ENCODE results near the gene PLA2G6. TPM values are rescaled to one million over a fixed set of nuclear protein-coding genes. Genes with fewer than 3 reads are reported as not detected.

Gene PLA2G6
- total RNA-seq, 4 donors from 2014 or later = 46.0 to 88.4 (median 64.8) TPM

- H3K4me3 ChIP-seq (ENCODE audit: low read depth, poor library complexity, severe bottlenecking) = no peak overlapping the region
- DNase-seq (ENCODE audit: low spot score in 2 of 2) = no peak
- intact Hi-C loops (cut with DNase I; ENCODE audit: low total_unique reads) = no loop called here
- no peak for TF ChIP-seq POLR2A (IDR thresholded peaks at IDR 0.05)
- no peak for TF ChIP-seq CTCF (IDR thresholded peaks at IDR 0.05)
- WGBS, 2 donors = 94 to 96% methylated on average over 24 of the region's 25 CpGs
Measured at GRCh38 chr22:38072322-38073149, 109.1 kb downstream of the PLA2G6 start.

GRCh38 chr22:38071421-38072321 lies 110.0 kb downstream of the PLA2G6 start:
- 87 to 90% methylated on average over 12 to 18 of the region's 22 CpGs for WGBS, 2 donors

GRCh38 chr22:38070250-38070921 lies 111.2 kb downstream of the PLA2G6 start:
- intact Hi-C loops (cut with DNase I; ENCODE audit: low total_unique reads) = no loop called here
- no peak for TF ChIP-seq CTCF (IDR thresholded peaks at IDR 0.05)
- no peak for TF ChIP-seq POLR2A (IDR thresholded peaks at IDR 0.05)
- no peak overlapping the region for H3K4me3 ChIP-seq (ENCODE audit: low read depth, poor library complexity, severe bottlenecking)
- 90 to 92% methylated on average over 11 of the region's 11 CpGs for WGBS, 2 donors
- no peak for DNase-seq (ENCODE audit: low spot score in 2 of 2)

More at GRCh38 chr22:38071421-38072321, 110.0 kb downstream of the PLA2G6 start:
- no peak for DNase-seq (ENCODE audit: low spot score in 2 of 2)
- no peak overlapping the region for H3K4me3 ChIP-seq (ENCODE audit: low read depth, poor library complexity, severe bottlenecking)
- intact Hi-C loops (cut with DNase I; ENCODE audit: low total_unique reads) = no loop called here
- TF ChIP-seq POLR2A (IDR thresholded peaks at IDR 0.05) (no peak), CTCF (IDR thresholded peaks at IDR 0.05) (no peak)

- DNase-seq (ENCODE audit: low spot score in 2 of 2) = no peak
- 66 to 69% methylated on average over 21 of the region's 21 CpGs for WGBS, 2 donors
- no peak overlapping the region for H3K4me3 ChIP-seq (ENCODE audit: low read depth, poor library complexity, severe bottlenecking)
- TF ChIP-seq CTCF (IDR thresholded peaks at IDR 0.05) (no peak), POLR2A (IDR thresholded peaks at IDR 0.05) (no peak)
- intact Hi-C loops (cut with DNase I; ENCODE audit: low total_unique reads) = loop anchor here (10.0 kb wide), 1 partner anchor 505 kb away; the partner anchor contains the start of gene DMC1
Measured at GRCh38 chr22:38069372-38070249, 112.0 kb downstream of the PLA2G6 start.

Data from lower leg skin (tissue), 4 donors.